Nephron (organoid): ENCODE data around the gene WNT2B.

ENCODE experiments used
- H3K27ac Mint-ChIP-seq, 3 experiments: 2 replicates each; pipeline ENCODE4 v1.8.0; 2020; ENCODE audit warnings: mixed read lengths in 3 of 3, mild to moderate bottlenecking in 2 of 3, moderate library complexity in 1 of 3
- H3K27me3 Mint-ChIP-seq: 2 replicates; pipeline ENCODE4 v1.8.0; 2021; ENCODE audit warnings: low read depth, mild to moderate bottlenecking, moderate library complexity, mixed read lengths
- H3K36me3 Mint-ChIP-seq: 2 replicates; pipeline ENCODE4 v1.8.0; 2020; ENCODE audit warnings: low read depth, mixed read lengths
- H3K4me1 Mint-ChIP-seq: 2 replicates; pipeline ENCODE4 v1.8.0; 2020; ENCODE audit warnings: mixed read lengths
- H3K4me3 Mint-ChIP-seq, 3 experiments: 2 replicates each; pipeline ENCODE4 v1.8.0; 2020; ENCODE audit warnings: mild to moderate bottlenecking in 3 of 3, mixed read lengths in 3 of 3, moderate library complexity in 2 of 3
- H3K9me3 Mint-ChIP-seq: 2 replicates; pipeline ENCODE4 v1.8.0; 2020; ENCODE audit warnings: mixed read lengths
- CTCF ChIP-seq, 3 experiments: fragments of 200-600 bp; sonication (generic); IDR thresholded peaks; one replicate each; pipeline ENCODE4 v1.5.0; 2021; ENCODE audit warnings: antibody characterized with exemption in 3 of 3; ENCODE audit not compliant: unreplicated experiment in 3 of 3

Gene WNT2B

GRCh38 chr1:112529301-112529700, 20.5 kb downstream of the WNT2B start:
- no peak for TF ChIP-seq CTCF (IDR thresholded peaks at IDR 0.05; ENCODE audit: unreplicated experiment in 3 of 3)
- Mint-ChIP-seq H3K9me3 (no peaks in the 10 kb centered on the region), H3K27ac (peak overlapping the region in 2 of 3 experiments; percentile 14 to 36), H3K4me3 (no peak overlapping the region), H3K36me3 (peaks cover 49% of the 10 kb centered on the region), H3K4me1 (peaks cover 27% of the 10 kb centered on the region), H3K27me3 (no peaks in the 10 kb centered on the region)

- no peak for TF ChIP-seq CTCF (IDR thresholded peaks at IDR 0.05; ENCODE audit: unreplicated experiment in 3 of 3)
- Mint-ChIP-seq H3K36me3 (peaks cover 48% of the 10 kb centered on the region), H3K27me3 (no peaks in the 10 kb centered on the region), H3K27ac (peak overlapping the region in 2 of 3 experiments; percentile 48 to 68), H3K9me3 (no peaks in the 10 kb centered on the region), H3K4me3 (no peak overlapping the region), H3K4me1 (peaks cover 22% of the 10 kb centered on the region)
Measured at GRCh38 chr1:112530832-112531231, 22.1 kb downstream of the WNT2B start.

GRCh38 chr1:112532064-112532463, 23.3 kb downstream of the WNT2B start:
- Mint-ChIP-seq H3K27ac (peak overlapping the region in 2 of 3 experiments; percentile 52 to 68), H3K9me3 (no peaks in the 10 kb centered on the region)
- no peak for TF ChIP-seq CTCF (IDR thresholded peaks at IDR 0.05; ENCODE audit: unreplicated experiment in 3 of 3)

GRCh38 chr1:112533029-112533428, 24.3 kb downstream of the WNT2B start:
- no peak for TF ChIP-seq CTCF (IDR thresholded peaks at IDR 0.05; ENCODE audit: unreplicated experiment in 3 of 3)
- no peaks in the 10 kb centered on the region for H3K27me3 Mint-ChIP-seq
- no peaks in the 10 kb centered on the region for H3K9me3 Mint-ChIP-seq
- H3K4me3 Mint-ChIP-seq: no peak overlapping the region
- peaks cover 38% of the 10 kb centered on the region for H3K36me3 Mint-ChIP-seq
- H3K4me1 Mint-ChIP-seq: peaks cover 27% of the 10 kb centered on the region
- H3K27ac Mint-ChIP-seq: no peak overlapping the region

More at GRCh38 chr1:112532064-112532463, 23.3 kb downstream of the WNT2B start:
- no peak overlapping the region for H3K4me3 Mint-ChIP-seq
- H3K36me3 Mint-ChIP-seq: peaks cover 43% of the 10 kb centered on the region
- H3K27me3 Mint-ChIP-seq: no peaks in the 10 kb centered on the region
- peaks cover 28% of the 10 kb centered on the region for H3K4me1 Mint-ChIP-seq

- peak overlapping the region in 2 of 3 experiments; percentile 90 to 94 for H3K27ac Mint-ChIP-seq
- H3K27me3 Mint-ChIP-seq: no peaks in the 10 kb centered on the region
- H3K4me3 Mint-ChIP-seq: no peak overlapping the region
Measured at GRCh38 chr1:112536561-112536960, 27.8 kb downstream of the WNT2B start.

More at GRCh38 chr1:112536561-112536960, 27.8 kb downstream of the WNT2B start:
- Mint-ChIP-seq H3K36me3 (peaks cover 41% of the 10 kb centered on the region), H3K4me1 (peaks cover 24% of the 10 kb centered on the region), H3K9me3 (no peaks in the 10 kb centered on the region)
- TF ChIP-seq CTCF (IDR thresholded peaks at IDR 0.05; ENCODE audit: unreplicated experiment in 3 of 3): no peak
